MM.1S (cell line): ENCODE results near the gene ABCC8.

Experiments
- CTCF ChIP-seq: fragments of 300-600 bp; sonication (generic); IDR thresholded peaks from 2 replicates; pipeline ENCODE4 v1.5.1; 2016; ENCODE audit warnings: antibody characterized with exemption, low read length, mixed read lengths
- EZH2 ChIP-seq: fragments of 300-600 bp; sonication (generic); optimal IDR thresholded peaks from 2 replicates; pipeline ENCODE3; 2017; ENCODE audit warnings: low read depth, mild to moderate bottlenecking, antibody characterized with exemption, low read length, mixed read lengths

DNA sequence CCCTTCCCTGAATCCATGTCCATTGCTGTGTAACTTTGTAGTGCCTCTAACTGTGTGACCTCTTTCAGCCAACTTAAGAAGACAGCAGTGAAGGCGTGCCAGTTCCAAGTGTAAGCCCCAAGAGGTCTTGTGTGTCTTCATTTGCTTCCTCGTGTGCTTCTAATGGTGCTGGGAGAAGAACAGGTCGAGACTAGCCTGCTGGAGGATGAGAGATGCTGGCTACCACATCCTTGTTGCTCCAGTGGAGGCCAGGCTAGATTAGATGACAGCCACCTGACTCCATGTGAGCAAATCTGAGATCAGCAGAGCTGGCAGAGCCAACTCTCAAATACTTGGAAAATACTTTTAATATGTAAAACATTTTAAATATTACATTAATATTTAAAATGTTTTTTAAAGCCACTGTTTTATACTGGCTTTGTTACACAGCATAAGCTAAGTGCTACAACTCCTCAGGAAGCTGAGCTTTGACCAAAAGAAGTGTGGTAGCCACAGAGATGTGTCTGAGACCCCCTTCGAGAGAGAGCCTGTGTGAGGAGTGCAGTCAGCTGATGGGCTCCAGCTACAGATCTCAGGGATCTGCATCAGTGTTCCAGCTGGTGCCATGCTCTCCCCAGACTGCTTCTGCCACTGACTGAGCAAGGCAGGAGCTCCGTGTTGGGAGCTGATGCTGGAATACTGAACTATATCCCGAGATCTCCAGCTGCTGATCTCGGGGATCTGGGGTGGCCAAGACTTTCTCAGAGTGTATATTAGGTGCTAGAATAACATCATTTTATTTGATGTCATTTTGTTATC is 97.1 kb downstream of the ABCC8 start:
- TF ChIP-seq CTCF (no peak), EZH2 (no peak)
